ENCODE results near the gene TUBB3. TPM values are rescaled to one million over a fixed set of nuclear protein-coding genes. Genes with fewer than 3 reads are reported as not detected.

The TUBB3 gene
- total and polyA plus RNA-seq, 2 of the 8 experiments (the other 6 are each of a cell fraction or from before 2014, with no cell fraction given) = 275 to 393 TPM

DNA sequence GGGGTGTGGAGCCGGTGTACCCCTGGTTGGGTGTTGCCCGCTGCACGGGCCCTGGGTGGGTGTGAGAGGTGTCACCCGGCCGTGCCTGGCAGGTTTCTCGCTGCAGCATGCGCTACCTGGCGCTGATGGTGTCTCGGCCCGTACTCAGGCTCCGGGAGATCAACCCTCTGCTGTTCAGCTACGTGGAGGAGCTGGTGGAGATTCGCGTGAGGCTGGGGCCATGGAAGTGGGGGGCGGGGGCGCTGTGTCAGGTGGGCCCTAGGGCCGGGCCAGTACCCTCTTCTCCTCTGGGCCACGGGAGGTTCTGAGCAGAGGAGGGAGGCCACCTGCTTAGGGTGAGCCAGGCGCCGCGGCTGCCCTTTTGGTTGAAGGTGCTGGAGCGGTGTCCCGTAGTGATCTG is 38.8 kb downstream of the TUBB3 start:
- Histone ChIP-seq H2BK20ac (ENCODE audit: low read length) (no peak overlapping the region), H3K36me3 (ENCODE audit: control insufficient read depth in 2 of 4, insufficient read depth in 4 of 4, low read length in 3 of 4) (peaks cover 0 to 10% (median 4%) of the 10 kb centered on the region in 4 experiments; a peak in 4 of 8 replicates), H4K20me1 (replicated peaks in 1 of 2; ENCODE audit: control insufficient read depth in 1 of 2, insufficient read depth in 2 of 2, low read length in 2 of 2) (peaks cover 1 to 7% of the 10 kb centered on the region in 2 experiments), H2AFZ (ENCODE audit: low read length) (no peak overlapping the region), H3K79me2 (ENCODE audit: control insufficient read depth in 1 of 2, insufficient read depth in 2 of 2, low read length in 2 of 2) (no peaks in the 10 kb centered on the region), H2BK5ac (ENCODE audit: low read depth, low read length) (no peak overlapping the region), H3K23ac (ENCODE audit: insufficient read length) (no peak overlapping the region), H3K27me3 (replicated peaks in 1 of 4; ENCODE audit: control insufficient read depth in 3 of 4, extremely low read depth in 1 of 4, insufficient read depth in 3 of 4, low read length in 3 of 4) (no peaks in the 10 kb centered on the region), H2BK120ac (replicated peaks; ENCODE audit: low read depth, low read length) (no peak overlapping the region), H3K4ac (replicated peaks; ENCODE audit: insufficient read length, low read depth, low read length) (no peak overlapping the region), H2BK12ac (ENCODE audit: low read depth, low read length) (no peak overlapping the region), H3K23me2 (ENCODE audit: low read depth, low read length) (no peaks in the 10 kb centered on the region), H3K27ac (ENCODE audit: low read depth, low read length) (no peak overlapping the region), H3K9ac (replicated peaks in 1 of 4; ENCODE audit: extremely low read depth in 1 of 4, low read depth in 3 of 4, low read length in 3 of 4) (no peak overlapping the region), H4K5ac (ENCODE audit: insufficient read length, low read depth, low read length) (no peak overlapping the region), H2AK5ac (ENCODE audit: low read depth, low read length) (no peak overlapping the region), H4K8ac (ENCODE audit: extremely low read depth, insufficient read depth, low read length) (no peak overlapping the region), H2BK15ac (ENCODE audit: low read length) (no peak overlapping the region), H4K91ac (replicated peaks; ENCODE audit: insufficient read length, low read length) (no peak overlapping the region), H3K9me3 (ENCODE audit: insufficient read depth in 2 of 2, low read depth in 1 of 2, low read length in 1 of 2) (no peaks in the 10 kb centered on the region), H3K4me1 (replicated peaks in 1 of 4; ENCODE audit: control insufficient read depth in 3 of 4, insufficient read depth in 4 of 4, low read length in 3 of 4) (no peaks in the 10 kb centered on the region; a peak in 1 of 7 replicates), H3K14ac (ENCODE audit: insufficient read length) (no peak overlapping the region), H3K18ac (ENCODE audit: extremely low read depth, low read length) (no peak overlapping the region), H3K79me1 (ENCODE audit: low read depth, low read length) (no peaks in the 10 kb centered on the region), H3K4me3 (ENCODE audit: extremely low read depth in 1 of 4, insufficient read depth in 2 of 4, low read depth in 3 of 4, low read length in 4 of 4) (no peak overlapping the region), H3K4me2 (ENCODE audit: insufficient read depth in 1 of 2, low read depth in 2 of 2, low read length in 2 of 2) (no peak overlapping the region), H3K56ac (replicated peaks; ENCODE audit: insufficient read length, low read depth, low read length) (no peak overlapping the region)
- no peak for DNase-seq (ENCODE audit: low read depth in 1 of 2, low spot score in 2 of 2)
- 96% methylated on average over 13 of the region's 23 CpGs; no CpG with 5 or more reads in 1 of the 2 experiments for WGBS, 2 experiments (ENCODE audit: extremely low coverage in 1 of 2, insufficient coverage in 1 of 2, insufficient read length in 1 of 2, insufficient replicate concordance in 2 of 2, low coverage in 1 of 2, low lambda C conversion rate in 2 of 2, missing lambda C conversion rate in 1 of 2)
- CTCF ChIA-PET (ENCODE audit: partially characterized antibody) = no interaction called here
- no peak for FAIRE-seq
- POLR2A ChIA-PET (ENCODE audit: partially characterized antibody) = interaction anchor here (1.2 to 7.5 kb wide), 4 partner anchors 8 to 39 kb away, joined by 3 to 54 read pairs (median 4); partner anchors contain the start of gene TUBB3
- TF ChIP-seq SIRT6 (IDR thresholded peaks at IDR 0.05; ENCODE audit: low read length) (no peak), SAP30 (IDR thresholded peaks at IDR 0.05; ENCODE audit: insufficient read depth, insufficient replicate concordance, low read length) (no peak), SIX5 (IDR thresholded peaks at IDR 0.05; ENCODE audit: low read depth, low read length) (no peak), ZNF274 (IDR thresholded peaks at IDR 0.05; ENCODE audit: borderline replicate concordance, extremely low read depth, low read length) (no peak), FOSL1 (IDR thresholded peaks at IDR 0.05; ENCODE audit: insufficient read depth, low read depth, low read length) (no peak), TBP (IDR thresholded peaks at IDR 0.05; ENCODE audit: low read depth, low read length) (no peak), RXRA (IDR thresholded peaks at IDR 0.05; ENCODE audit: insufficient read depth, low read depth, low read length) (no peak), HDAC6 (IDR thresholded peaks at IDR 0.05; ENCODE audit: low read depth, low read length) (no peak), CBX5 (IDR thresholded peaks at IDR 0.05; ENCODE audit: low read depth, low read length) (no peak), POLR2AphosphoS5 (IDR thresholded peaks at IDR 0.05; ENCODE audit: low read depth, low read length) (no peak), CREB1 (IDR thresholded peaks at IDR 0.05) (no peak)
- TF ChIP-seq, protein P1, sequence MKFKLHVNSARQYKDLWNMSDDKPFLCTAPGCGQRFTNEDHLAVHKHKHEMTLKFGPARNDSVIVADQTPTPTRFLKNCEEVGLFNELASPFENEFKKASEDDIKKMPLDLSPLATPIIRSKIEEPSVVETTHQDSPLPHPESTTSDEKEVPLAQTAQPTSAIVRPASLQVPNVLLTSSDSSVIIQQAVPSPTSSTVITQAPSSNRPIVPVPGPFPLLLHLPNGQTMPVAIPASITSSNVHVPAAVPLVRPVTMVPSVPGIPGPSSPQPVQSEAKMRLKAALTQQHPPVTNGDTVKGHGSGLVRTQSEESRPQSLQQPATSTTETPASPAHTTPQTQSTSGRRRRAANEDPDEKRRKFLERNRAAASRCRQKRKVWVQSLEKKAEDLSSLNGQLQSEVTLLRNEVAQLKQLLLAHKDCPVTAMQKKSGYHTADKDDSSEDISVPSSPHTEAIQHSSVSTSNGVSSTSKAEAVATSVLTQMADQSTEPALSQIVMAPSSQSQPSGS (IDR thresholded peaks at IDR 0.05; ENCODE audit: low read length) = no peak
- TF ChIP-seq, protein P2, sequence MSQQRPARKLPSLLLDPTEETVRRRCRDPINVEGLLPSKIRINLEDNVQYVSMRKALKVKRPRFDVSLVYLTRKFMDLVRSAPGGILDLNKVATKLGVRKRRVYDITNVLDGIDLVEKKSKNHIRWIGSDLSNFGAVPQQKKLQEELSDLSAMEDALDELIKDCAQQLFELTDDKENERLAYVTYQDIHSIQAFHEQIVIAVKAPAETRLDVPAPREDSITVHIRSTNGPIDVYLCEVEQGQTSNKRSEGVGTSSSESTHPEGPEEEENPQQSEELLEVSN (IDR thresholded peaks at IDR 0.05) = no peak
